ENCODE results near the gene ZNF17.
"Not testable (repeated sequence)": the region's sequence is repeated elsewhere in the genome, so short reads cannot be mapped to it uniquely, and the experiment has no call there.

Gene ZNF17

DNA sequence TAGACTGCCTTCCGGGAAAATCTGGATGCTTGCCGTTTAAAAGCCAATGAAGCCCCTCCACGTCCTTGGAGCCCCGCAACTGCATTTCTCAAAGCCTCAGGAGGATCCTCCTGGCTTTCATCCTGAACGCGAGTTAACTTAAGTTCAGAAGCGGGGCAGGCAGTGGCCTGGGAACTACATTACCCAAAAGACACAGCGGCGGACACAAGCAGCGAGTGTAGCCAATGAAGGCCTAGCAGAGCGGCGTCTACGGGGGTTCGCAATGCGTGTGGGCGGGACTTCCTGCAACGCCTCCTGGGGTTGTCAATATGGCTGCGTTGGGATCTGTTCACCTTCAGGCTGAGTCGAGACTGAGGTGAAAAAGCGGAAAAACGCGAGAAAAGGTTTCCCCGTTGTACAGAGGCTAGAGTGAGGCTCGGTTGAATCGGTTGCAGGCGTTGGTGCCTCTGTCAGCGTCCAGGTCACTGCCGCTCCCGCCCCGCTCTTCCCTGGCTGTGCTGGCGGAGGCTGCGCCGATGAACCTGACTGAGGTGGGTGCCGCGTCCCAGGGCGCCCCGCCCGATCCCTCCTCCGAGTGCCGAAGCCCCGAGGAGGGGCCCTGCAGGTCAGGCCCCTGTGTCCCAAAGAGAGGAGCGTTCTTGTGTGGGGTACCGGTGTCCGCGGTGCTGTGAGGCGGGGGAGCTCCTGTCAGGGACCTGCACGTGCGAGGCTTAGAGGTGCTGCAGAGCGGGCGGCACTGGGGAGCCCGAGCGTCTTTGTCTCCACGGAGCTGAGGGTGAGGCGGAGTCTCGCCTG, at the start of gene ZNF17:
TSS of gene ZNF17 (plus strand) at position 285 of the 795 bp plus-strand sequence. CDS start 2,455 bp downstream, outside the sequence.
- peak; percentile 85 for DNase-seq (ENCODE audit: low read depth)

DNA sequence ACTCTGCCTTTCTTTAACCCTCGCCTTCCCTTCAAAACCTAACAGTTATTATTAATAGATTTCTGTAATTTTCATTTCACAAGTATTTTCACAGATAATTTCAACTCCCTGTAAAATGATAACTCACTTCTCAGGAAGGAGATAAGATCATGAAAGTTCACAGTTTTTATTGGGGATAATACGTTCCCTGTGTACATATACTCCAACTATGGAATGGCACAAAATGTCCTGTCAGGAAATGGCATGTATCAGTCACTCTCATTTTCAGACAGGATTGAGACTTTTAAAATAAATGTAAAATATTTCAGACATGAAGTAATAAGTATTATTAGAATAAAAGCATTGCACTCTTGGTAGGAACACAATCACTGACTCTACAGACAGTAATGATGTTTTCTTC, 48.5 kb upstream of the ZNF17 start:
- no peak for DNase-seq (ENCODE audit: low read depth)

DNA sequence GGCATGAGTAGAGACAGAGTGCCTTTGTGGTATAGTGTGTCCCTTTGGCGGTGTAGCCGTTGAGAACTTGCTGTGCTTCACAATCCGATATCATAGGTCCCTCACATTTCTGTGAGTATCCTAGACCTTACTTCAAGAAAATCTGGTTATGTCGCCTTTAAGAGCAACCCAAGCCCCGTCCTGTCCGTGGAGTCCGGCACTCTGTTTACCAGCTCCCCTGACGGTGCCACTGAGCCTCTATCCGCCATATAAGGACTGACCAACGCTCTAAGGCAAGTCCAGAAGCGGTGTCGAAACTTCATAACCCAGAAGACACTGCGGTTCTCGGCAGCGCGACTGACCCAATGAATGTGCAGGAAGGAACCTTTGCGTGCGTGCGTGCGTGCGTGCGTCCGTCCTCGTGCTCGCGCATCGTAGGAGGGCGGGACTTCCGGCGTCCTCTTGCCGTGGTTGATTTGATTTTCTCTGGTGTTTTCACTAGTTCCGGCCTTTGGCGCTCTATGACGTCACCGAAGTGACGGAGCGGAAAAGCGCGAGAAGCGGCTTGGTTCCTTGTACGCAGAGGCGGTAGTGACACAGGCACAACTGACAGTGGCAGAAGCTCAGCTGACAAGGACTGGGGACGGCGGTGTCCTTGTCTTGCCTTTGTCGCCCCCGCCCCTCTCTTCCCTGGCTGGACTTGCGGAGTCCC, 47.8 kb upstream of the ZNF17 start, which contains the start of the genes TRAPPC2B and ZNF547:
TSS of gene TRAPPC2B (plus strand) at position 555 of the 691 bp plus-strand sequence. CDS start 1,283 bp downstream, outside the sequence.
TSS of gene ZNF547 (plus strand) at position 555 of the 691 bp plus-strand sequence. CDS start 5,005 bp downstream, outside the sequence.
- DNase-seq (ENCODE audit: low read depth) = peak; percentile 95

DNA sequence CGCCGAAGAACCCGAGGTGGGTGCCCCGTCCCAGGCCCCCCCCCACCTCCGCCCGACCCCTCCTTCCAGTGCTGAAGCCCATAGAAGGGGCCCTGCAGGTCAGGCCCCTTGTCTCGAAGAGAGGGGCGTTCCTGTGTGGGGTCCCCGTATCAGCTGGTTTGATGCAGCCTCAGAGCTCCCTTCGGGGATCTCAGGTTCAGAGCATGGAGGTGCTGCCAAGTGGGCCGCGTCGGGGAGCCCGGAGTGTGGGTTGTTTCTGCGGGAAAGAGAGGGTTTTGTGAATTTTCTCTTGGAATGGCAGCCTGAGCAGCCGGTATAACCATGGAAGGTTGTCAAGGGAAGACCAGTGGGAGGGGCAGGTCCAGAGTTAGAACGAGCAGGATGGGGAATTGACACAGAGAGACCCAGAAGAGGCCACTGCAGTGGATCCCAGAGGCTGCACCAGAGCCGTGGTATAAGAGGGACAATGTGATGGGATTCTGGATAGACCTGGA, 47.2 kb upstream of the ZNF17 start:
- DNase-seq (ENCODE audit: low read depth) = no peak

- DNase-seq (ENCODE audit: low read depth) = no peak
These were observed 44.2 kb upstream of the ZNF17 start for GRCh38 chr19:57366776-57367175.

DNA sequence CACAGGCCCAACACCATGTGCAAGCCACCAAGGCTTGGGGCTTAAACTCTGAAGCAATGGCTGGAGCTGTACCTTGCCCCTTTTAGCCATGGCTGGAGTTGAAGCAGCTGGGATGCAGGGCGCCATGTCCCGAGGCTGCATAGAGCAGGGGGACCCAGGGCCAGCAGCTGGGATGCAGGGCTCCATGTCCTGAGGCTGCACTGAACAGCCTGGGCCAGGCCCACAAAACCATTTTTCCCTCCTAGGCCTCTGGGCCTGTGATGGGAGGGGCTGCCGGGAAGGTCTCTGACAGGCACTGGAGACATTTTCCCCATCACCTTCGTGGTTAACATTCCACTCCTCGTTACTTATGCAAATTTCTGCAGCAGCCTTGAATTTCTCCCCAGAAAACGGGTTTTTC, 36.8 kb upstream of the ZNF17 start:
- no peak for DNase-seq (ENCODE audit: low read depth)

DNA sequence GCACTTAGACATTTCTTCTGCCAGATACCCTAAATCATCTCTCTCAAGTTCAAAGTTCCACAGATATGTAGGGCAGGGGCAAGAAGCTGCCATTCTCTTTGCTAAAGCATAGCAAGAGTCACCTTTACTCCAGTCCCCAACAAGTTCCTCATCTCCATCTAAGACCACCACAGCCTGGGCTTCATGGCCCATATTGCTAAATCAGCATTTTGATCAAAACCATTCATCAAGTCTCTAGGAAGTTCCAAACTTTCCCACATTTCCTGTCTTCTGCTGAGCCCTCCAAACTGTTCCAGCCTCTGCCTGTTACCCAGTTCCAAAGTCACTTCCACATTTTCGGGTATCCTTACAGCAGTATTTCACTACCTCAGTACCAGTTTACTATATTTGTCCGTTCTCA, 36.3 kb upstream of the ZNF17 start:
- not testable (repeated sequence) for DNase-seq (ENCODE audit: low read depth)

- no peak for DNase-seq (ENCODE audit: low read depth)
These were observed 34.8 kb upstream of the ZNF17 start for GRCh38 chr19:57376151-57376550.

- DNase-seq (ENCODE audit: low read depth) = no peak
These were observed 33.3 kb upstream of the ZNF17 start for GRCh38 chr19:57377498-57378146.

DNA sequence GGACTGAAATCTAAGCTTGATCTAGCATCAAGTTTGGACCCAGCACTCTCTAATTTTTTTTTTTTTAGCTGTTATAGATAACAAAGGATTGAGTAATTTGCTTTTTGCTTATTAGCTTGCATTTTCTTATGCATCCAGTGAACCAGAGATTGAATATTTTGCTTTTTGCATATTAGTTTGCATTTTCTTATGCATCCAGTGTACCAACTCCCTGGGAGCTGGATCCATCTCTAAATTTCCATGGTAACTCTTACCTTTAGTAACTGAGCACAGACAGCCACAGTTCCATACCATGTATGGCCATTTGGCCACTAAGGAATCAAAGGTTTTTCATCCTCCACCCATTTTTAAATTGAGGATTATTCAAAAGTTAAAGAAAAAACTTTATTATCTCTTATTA, 30.0 kb upstream of the ZNF17 start:
- no peak for DNase-seq (ENCODE audit: low read depth)

DNA sequence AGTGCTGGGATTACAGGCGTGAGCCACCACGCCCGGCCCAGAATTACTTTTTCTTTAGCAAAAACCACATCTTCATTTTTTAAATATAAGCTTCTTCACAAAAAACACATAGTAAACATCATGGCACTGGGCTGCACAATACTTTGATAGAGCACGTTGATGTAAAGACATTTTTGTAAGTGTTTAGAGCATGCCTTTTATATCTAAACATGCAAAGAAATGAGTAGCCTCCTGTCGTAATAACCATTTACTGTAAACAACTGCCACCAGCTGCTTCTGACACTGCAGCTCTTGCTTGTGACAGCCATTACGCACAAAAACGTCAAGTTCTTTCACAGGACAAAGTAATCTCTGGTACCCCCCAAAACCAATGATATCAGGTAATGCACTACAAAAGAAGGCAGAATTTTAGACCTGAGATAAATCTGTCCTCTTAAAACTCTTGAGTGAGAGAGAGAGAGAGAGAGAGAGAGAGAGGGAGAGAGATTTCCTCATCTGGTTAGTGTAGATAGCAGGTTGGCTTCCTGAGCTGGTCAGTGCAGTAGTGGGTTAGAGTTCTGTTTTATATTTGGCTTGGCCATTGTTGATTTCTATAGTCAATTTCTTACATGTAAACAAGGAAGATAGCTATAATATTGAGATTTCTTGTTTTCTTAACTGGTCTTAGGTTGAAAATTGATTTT, 28.0 kb upstream of the ZNF17 start:
- DNase-seq (ENCODE audit: low read depth) = no peak

DNA sequence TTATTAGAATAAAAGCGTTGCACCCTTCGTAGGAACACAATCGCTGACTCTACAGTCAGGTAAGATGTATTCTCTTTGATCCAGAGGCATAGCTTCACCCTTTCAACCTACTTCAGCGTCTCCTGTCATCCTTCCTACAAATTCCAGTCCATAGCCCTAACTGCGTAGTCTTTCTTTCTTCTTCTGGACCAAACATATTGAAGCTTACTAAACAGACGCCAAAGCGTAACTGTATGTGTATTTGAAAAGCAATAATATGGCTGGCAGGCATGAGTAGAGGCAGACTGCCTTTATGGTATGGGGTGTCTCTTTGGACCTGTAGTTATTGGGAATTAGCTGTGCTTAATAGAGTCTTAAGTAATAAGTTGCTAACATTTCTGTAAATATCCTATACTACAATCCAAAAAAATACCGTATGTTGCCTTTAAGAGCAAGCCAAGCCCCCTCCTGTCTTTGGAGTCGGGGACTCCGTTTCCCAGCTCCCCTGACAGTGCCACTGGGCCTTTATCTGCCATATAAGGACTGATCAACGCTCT, 21.7 kb upstream of the ZNF17 start:
- DNase-seq (ENCODE audit: low read depth) = no peak

- peak; percentile 94 for DNase-seq (ENCODE audit: low read depth)
These were observed 21.0 kb upstream of the ZNF17 start, which contains the start of gene ZNF548 for GRCh38 chr19:57389730-57390598. TSS of gene ZNF548 (plus strand) at chr19:57389854. CDS start at chr19:57390100, 246 bp downstream.

DNA sequence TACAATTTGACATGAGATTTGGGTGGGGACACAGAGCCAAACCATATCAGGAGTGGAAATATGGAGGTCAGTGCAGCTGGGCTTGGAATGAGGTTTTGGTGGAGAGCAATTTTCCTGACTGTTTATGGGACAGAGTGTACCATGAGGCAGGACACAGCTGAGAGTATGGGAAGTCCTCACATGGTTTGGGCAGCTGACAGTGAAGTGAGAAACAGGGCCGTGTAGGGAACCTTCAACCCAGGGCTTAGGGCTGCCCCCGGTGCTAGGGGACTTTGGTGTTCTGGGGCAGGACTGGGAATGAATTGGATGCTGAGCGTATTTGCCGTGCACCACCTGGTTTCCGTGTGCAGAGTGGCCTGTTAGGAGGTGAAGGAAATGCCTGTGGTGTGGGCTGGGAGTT, 15.3 kb upstream of the ZNF17 start:
- DNase-seq (ENCODE audit: low read depth) = no peak

DNA sequence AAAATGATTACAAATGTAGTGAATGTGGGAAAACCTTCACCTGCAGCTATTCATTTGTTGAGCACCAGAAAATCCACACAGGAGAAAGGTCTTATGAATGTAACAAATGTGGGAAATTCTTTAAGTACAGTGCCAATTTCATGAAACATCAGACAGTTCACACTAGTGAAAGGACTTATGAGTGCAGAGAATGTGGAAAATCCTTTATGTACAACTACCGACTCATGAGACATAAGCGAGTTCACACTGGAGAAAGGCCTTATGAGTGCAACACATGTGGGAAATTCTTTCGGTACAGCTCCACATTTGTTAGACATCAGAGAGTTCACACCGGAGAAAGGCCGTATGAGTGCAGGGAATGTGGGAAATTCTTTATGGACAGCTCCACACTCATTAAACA, 12.1 kb upstream of the ZNF17 start:
- no peak for DNase-seq (ENCODE audit: low read depth)

DNA sequence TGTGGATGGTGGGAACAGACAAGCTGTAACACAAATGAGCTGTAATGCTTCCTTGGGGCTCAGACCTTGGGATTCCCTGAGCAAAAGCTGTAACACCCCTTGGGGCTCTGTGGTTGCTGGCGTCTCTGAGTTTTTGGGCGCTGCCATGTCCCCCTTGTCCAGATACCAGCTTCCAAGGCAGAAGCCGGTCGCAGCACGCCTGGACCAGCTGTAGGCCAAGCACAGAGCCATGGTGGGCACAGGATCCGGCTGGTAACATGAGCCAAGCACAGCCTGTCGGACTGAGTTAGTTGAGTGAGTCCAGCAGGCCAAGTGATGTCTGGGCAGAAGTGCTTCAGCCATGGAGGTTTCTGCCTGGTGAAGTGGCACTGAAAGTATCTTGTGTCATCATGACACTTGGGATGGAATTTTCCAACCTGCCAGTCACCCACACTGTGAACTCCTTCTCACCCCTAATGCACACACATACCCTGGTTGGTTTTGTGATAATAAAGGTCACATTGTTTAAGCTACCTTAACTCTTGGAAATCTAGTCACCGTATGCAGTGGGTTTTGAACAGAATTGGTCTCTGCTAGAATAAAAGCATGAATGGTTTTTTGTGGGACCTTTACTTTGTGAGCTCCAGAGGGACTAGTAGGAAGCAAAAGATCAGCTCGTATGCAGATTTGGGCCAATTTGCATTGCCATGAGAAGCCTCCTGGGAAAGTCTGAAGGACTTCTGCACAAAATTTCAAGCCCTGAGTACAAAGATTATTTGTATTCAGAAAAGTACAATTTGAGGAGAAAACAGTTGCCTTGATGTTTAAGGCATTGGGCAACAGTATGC, 7.0 kb upstream of the ZNF17 start:
- DNase-seq (ENCODE audit: low read depth) = no peak

- DNase-seq (ENCODE audit: low read depth) = peak; percentile 60
These were observed 4.3 kb upstream of the ZNF17 start for GRCh38 chr19:57406516-57407123.

DNA sequence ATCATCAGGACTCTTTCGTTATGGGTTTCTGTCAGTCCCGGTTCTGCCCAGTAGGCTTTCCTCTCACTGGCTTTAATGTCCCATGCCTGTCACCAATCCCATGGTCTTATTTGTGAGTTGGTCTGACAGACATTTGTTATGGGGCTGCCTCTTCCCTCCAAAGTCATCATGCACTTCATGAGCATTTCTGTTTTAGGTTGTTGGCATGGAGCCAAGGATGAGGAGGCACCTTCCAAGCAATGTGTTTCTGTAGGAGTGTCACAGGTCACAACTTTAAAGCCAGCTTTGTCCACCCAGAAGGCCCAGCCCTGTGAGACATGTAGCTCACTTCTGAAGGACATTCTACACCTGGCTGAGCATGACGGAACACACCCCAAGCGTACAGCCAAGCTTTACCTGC, 8.5 kb downstream of the ZNF17 start:
- no peak for DNase-seq (ENCODE audit: low read depth)

- no peak for DNase-seq (ENCODE audit: low read depth)
These were observed 10.1 kb downstream of the ZNF17 start for GRCh38 chr19:57421037-57421436.
